HG03066 (cell line): ENCODE measurements around the gene MRO.
"Not testable (repeated sequence)": the region's sequence is repeated elsewhere in the genome, so short reads cannot be mapped to it uniquely, and the experiment has no call there.

Experiments
- ATAC-seq: cut with Tn5 transposase; IDR thresholded peaks from one replicate; pipeline ENCODE4 v1.9.1; 2021; ENCODE audit warnings: low read depth; ENCODE audit not compliant: unreplicated experiment

Gene MRO

DNA sequence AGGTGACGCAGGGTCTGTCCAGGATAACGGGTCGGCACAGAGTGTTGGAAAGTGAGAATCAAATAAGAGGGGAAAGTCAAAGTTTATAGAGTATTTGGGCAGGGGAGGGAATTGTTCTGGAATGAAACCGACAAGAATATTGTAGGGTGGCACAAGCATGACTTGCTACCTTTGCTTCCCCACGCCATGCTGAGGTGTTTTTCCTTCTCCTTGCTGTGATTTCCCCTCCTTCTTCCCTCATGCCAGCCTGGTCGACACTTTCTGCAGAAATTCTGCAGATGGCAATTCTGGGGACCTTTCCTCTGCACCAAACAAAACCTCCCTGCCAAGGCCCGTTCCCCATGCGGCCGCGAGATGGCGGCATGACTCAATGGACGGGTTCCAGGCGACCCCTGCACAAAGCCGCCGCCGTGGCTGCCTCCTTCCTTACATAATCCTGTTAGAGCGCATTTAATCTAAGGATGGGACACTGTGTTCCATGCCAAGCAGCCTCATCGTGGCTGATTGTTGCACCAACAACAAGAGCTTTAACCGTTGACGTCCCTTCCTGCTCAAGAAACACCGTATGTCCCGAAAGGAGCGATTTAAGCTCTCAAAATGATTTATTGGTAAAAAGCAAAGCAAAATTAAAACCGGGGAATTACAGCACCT lies at the start of gene MRO:
Gene MRO (minus strand): TSS at position 289 of the 651 bp plus-strand sequence. CDS start 10,616 bp downstream, outside the sequence.
- ATAC-seq = peak; percentile 87

DNA sequence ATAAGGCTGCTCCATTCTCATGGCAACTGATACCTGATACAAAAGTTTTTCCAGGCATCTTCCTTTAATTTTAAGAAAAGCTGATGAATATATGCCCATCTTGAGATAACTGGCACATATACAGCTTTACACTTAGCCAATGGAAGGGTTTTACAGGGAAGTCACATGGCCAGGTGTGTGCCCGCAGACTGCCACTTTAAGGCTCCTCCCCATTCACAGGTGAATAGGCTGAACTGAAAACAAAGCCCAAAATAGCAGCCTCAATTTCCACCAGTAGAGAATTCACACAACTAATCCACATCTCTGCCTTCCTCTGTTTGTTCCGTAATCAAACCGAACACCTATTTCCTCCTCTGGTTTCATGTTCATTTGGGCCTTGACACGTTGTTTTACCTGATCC lies 49.3 kb upstream of the MRO start:
- no peak for ATAC-seq

DNA sequence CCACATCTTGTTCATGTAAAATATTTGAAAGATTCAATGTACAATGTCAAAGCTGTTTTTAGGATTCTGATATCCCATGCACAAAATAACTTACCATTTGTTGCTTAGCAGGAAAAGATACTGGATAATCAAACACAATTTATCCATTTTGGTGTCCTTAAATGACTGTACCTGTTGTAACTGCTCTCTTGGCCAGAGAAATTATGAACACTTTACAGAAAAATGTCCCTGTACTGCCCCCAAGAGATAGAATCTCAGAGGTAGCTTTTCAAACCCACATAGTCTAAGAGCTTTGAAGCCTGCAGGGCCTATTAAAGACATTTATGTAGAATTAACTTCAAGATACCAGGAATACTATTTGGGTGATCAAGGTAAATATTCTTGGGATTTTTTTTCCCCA lies 46.9 kb upstream of the MRO start:
- no peak for ATAC-seq

DNA sequence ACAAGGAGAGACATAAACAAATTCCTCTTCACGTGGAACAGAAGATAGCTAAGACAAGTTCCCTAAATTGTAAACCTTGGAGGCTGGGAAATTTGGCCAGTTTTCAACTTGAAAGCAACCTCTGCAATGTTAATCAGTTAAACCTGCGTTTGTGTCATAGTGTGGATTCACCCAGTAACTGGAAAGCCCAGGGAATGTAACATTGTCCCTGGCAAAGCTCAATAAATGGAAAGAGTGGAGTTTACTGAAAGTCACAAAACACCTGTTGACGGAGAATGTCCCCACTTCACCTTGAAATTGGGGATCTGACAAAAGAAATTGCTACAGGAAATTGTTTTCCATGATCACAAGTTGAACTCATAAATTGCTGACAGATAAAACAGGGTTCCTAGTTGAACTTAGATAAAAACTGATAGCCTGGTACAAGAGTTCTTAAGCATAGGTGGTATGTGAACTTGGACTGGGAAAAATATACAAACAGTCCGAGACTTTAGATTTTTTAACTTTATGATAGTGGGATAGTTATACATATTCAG lies 44.1 kb upstream of the MRO start:
- ATAC-seq = no peak

DNA sequence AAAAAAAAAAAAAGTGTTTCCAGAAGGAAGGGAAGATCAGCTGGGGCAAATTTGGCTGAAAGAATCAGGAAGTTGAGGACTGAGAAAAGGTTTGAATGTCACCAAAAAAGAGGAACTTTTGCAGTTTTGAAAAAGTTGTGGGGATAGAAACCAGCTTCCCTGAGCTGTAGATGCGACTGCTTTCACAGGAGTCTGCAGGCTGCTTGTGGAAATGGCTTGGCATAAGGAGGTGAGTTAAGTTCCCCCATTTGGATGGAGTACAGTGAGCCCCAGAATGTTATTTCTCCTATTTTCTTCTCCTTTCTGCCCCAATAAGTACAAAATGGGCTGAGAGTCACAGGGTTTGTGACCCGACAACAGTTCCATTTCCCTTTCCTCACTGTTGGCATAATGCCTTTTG lies 42.6 kb upstream of the MRO start:
- no peak for ATAC-seq

DNA sequence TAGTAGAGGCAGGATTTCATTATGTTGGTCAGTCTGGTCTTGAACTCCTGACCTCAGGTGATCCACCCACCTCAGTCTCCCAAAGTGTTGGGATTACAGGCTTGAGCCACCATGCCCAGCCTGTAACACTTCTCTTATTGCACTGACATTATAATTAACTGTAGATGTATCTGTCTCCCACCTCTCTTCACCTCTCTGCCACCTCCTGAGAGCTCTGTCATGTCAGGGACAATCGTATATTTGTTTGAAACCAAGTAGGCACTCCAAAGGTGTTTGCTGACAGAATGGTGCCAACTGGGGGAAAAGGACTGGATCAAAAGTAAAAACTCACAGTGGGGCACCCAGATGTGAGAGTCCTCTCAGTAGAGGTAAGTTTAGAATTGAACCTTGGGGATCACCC lies 41.8 kb upstream of the MRO start:
- no peak for ATAC-seq

DNA sequence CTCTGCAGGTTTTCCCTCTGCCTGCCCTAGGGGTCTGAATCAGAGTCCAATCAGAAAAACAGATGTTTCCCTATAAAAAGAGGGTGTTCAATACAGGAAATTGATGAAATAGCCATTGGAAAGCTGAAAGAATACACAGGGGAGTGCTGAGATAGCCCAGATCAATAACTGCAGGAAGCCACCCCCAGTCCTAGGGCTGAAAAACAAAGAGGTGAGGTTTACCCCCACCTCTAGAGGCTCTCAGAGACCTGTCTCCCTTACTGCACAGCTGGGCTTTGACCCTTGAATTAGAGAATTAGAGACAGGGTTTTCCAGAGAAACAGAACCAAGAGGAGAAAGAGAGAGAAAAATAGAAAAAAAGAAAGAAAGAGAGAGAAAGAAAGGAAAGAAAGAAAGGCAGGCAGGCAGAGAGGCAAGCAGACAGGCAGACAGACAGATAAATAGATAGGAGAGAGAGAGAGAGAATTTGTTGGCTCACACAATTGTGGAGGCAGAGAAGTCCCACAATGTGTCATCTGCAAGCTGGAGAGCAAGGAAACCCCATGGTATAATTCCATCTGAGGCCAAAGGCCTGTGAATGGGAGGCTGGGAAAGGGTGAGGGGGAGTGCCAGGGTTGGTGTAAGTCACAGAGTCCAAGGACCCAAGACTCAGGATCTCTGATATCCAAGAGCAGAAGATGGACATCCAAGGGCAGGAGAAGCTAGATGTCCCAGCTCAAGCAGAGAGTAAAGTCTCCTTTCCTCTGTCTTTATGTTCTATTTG lies 40.2 kb upstream of the MRO start:
- ATAC-seq = no peak

DNA sequence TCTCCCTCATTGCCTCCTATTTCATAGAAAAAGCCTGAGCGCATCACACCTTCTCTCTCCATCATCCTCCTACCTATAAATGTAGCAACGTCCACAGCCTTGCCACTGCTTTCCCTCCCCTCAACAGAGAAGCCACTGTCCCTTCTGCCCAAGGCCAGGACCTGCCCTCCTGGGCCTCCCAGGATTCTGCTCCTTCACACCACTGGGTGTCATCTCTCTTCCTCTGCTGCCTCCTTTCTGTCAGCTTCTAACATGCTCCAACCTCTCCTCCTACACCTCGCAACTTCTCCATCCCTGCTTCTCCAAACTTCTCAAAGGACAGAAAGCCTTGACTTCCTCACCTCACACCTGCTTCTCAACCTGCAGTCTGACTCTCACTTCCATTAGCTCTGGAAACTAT lies 37.9 kb upstream of the MRO start:
- ATAC-seq = no peak

DNA sequence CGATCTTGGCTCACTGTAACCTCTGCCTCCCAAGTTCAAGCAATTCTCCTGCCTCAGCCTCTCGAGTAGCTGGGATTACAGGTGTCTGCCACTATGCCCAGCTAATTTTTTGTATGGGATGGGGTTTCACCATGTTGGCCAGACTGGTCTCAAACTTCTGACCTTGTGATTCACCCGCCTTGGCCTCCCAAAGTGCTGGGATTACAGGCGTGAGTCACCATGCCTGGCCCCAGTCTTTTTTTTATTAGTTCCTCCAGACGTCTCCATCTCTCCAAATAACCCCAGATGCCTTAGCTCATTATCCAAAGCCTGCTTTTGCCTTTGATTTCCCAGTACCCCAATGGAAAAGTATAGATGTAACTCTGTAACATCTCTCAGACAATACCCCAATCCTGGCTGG lies 37.4 kb upstream of the MRO start:
- ATAC-seq = not testable (repeated sequence)

DNA sequence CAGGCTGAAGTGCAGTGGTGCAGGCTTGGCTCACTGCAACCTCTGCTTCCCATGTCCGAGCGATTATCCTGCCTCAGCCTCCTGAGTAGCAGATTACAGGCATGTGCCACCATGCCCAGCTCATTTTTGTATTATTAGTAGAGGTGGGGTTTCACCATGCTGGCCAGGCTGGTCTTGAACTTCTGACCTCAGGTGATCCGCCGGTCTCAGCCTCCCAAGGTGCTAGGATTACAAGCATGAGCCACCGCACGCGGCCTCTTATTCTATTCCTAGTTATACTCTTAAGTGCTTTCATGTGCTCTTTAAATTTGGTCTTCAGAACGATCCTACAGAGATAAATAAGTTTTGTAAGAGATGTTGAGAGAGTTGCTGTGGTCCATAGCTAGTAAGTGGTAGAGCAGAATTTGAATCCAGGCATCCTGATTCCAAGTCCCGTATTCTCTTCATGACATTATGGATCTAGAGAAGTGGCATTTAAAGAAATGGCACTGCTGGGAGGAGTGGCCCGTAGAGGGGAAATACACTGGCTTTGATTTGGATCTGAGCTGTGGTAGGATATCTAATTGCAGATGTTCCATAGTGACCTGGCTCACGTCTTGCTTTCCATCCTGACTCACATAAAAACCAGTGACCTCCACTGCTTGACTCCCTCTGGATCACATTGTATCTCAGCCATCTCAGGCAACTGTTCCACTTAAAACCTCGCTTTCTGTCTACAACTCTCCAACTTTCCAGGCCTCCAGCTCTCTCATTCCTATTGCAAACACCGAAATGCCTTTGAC lies 36.4 kb upstream of the MRO start:
- no peak for ATAC-seq

DNA sequence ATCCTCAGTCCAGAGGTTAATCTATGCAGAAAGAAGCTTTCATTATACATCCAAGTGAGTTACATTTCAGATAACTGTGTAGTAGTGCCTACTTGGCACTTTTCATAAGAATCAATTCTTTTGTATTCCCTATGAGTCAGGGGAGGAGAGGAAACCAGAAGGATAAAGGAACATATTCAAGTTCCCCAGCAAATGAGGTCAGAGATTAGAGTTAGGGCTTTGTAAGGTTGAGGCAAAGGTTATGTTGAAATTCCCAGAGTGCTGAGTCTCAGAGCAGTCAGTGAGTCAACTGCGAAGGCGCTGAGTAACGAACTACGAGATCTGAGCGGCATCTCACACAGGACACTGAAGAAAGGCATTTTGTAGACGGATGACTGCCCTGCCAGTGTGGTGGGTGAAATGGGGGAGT lies 34.1 kb upstream of the MRO start:
- no peak for ATAC-seq

DNA sequence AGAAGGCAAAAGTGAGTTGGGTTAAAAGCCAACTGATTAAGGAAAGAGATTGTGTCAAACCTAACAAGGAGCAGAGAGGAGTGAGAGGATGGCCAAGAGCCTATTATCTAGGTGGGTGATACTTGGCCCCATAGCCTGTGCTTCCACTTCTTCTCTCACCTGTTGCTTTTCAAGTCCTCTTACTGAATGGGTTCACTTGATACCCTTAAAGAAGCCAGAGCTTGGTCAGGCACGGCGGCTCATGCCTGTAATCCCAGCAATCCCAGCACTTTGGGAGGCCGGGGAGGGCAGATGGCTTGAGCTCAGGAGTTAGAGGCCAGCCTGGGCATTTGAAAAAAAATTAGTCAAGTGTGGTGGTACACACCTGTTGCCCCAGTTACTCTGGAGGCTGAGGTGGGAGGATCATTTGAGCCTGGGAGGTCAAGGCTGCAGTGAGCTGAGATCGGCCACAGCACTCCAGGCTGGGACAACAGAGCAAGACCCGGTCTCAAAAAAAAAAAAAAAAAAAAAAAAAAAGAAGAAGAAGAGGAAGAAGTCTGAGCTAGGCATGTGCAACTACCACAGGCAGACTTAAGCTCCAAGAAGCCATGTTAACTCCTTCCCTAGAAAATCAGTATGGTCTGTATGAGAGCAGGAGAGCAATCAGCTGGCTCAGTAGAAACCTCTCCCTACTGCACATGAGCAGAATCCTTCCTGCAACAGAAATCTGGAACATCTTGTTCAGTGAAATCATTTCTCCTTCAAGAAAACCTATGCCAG lies 30.7 kb upstream of the MRO start:
- ATAC-seq = no peak

DNA sequence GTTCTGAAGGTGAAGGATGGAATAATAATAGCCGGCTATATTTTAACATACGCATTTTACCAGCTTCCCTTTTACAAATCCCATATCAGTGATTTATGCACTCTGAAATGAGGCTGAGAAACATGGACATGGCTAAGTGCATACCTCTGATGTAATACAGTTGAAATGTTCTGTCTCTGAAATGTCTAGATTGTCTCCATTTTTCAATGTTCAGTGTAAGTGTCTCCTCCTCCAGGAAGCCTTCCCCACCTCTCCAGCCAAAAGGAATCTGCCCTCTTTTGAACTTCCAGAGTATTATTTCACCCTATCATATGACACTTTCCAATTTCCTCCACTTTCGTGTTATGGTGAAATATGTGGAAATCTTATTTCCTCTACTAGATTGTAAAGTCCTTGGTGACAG lies 29.6 kb upstream of the MRO start:
- ATAC-seq = no peak

DNA sequence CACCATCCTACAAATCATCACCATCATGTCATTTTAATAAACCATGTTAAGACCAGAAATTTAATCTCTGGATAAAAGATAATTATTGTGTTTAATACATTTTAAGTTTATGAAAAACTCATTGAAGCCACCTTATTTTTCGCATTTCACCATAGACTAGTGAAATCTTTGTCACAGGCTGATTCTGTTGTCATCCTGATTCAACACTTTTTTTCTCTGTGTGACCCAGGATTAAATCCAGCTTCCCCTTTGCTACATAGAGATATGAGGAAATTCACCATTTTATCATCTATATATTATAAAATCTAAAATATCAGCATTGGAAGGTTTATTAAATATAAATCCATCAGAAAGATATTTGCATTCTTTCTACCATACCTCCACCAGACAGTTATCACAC lies 29.2 kb upstream of the MRO start:
- no peak for ATAC-seq

DNA sequence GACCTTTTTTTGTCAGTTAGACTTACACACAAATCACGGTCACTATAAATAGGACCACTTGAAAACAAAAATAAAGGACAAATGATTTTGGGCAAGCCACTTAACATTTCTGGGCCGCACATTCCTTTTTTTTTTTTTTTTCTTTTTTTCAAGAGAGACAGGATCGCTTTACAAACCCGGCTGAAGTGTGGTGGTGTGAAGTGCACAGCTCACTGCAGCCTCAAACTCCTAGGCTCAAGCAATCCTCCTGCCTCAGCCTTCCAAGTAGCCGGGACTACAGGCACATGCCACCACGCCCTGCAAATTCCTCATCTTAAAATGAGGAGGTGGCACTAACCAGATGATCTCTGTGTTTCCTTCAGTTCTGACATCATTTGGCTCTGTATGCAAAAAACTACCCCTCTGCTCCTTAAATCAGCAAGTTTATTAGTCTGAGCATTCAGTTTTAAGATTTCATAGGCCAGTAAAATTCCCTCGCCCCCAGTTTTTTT lies 28.3 kb upstream of the MRO start:
- no peak for ATAC-seq

DNA sequence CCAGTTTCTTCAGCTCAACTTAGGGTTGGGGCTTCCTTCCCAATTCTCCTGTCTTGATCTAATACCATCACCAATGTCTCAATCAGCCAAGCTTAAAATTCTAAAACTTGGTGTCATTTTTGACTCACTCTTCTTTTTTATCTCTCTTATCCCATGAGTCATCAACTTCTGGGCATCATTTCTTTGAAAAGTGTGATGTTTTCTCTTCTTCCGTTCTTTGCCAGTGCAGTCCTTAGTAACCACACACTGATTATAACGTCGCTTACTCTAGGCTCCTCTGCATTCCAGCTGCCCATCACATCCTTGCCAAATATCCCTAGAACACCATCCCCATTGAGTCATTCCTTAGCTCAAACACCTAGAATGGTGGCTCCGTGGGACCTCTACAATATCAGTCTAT lies 27.4 kb upstream of the MRO start:
- ATAC-seq = no peak

DNA sequence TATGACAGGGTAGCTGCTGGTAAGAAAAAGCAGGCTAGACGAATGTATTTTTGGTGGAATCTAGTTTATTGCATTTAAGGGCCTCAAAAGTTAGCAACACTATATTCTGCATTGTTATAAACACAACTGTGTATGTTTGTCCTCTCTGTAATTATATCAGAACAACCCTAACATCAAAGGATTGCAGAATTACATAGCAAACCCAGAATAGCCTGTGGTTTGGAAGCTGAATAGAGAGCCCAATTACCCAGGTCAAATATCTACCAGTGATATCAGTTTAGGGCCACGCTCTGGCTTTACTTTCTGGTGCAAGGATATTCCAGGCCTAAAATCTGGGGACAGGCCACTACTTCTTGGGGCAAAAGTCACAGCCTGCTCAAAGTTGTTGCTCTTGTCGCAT lies 25.1 kb upstream of the MRO start:
- no peak for ATAC-seq

DNA sequence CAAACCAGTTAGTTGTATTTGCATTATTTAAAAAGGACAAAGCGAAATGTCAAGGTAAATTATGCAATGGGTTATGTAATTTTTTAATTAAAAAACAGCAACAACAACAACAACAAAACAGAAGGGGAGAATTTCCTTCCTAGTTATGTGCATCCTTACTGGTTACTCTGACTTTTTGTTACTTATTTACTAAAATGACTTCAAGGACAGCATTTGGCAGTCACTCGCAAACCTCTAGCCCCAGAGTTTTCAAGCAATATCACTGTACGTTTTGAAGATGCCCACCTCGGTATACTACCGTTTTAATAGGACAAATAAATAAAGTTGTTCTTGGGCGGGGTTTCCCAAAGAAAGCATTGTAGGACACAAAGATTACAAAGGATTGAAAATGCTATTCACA lies 24.7 kb upstream of the MRO start:
- ATAC-seq = no peak

DNA sequence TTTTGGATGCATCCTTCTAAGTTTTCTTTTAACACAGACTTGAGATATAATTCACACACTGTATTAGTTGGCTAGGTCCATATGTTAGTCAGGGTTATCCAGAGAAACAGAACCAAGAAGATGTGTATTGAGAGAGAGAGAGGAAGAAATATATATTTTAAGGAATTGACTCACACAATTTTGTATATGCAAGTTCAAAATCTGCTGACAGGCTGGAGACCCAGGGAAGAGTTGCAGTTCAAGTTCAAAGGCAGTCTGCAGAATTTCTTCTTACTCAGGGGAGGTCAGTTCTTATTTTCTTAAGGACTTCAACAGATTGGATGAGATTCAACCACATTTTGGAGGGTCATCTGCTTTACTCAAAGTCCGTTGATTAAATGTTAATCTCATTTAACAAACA lies 23.0 kb upstream of the MRO start:
- no peak for ATAC-seq

DNA sequence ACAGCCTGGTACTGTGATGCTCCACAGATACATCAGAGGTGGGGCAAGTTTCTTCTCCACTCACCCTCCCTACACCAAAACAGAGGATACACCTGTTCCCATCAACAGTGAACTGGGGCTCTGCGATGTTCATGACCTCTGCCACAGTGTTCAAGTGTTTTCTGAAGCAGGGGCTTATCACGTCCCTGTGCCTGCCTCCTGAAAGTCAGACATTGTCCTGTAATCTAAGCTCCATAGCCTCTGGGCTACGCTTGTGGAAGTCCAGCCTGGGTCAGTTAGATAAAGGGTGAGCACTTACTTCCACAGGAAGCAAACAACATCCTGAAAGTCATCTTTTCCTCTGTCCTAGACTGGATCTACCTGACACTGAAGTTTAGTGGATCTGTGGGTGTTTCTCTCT lies 20.2 kb upstream of the MRO start:
- ATAC-seq = no peak

DNA sequence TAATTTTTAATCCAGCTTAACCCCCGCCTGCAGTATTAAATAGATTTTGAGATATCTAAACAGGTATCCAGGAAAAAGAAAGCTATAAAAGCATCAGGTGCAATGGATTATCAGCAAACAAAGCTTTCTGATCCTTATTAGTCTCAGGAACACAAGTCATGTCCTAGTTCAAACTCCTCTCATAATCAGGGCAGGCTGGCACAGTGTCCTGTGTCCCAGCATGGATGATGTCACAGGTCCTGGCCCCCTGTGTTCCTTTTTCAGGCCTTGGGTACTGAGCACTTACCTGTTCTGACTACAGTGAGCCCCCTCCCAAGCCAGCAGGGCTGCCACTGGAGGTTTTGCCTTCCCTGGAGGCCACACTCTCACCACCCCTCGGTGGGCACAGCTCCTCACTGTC lies 19.5 kb upstream of the MRO start:
- ATAC-seq = no peak
